Dendritic cell treated with granulocyte-macrophage colony-stimulating factor and Interleukin-4, amounts not matched to agents 40 ng/mL and 50 ng/mL, for 4 days (primary cell): ENCODE results near the gene CD58.

Experiments used
- H3K27ac Mint-ChIP-seq: one replicate; pipeline ENCODE4 v1.8.0; 2022; ENCODE audit warnings: mild to moderate bottlenecking, mixed read lengths
- H3K27me3 Mint-ChIP-seq: one replicate; pipeline ENCODE4 v1.8.0; 2022; ENCODE audit warnings: mild to moderate bottlenecking, mixed read lengths
- H3K36me3 Mint-ChIP-seq: one replicate; pipeline ENCODE4 v1.8.0; 2022; ENCODE audit warnings: low read depth, mixed read lengths
- H3K4me1 Mint-ChIP-seq: one replicate; pipeline ENCODE4 v1.8.0; 2022; ENCODE audit warnings: low read depth, mixed read lengths
- H3K4me3 Mint-ChIP-seq: one replicate; pipeline ENCODE4 v1.8.0; 2022; ENCODE audit warnings: mild to moderate bottlenecking, moderate library complexity, mixed read lengths
- H3K9me3 Mint-ChIP-seq: one replicate; pipeline ENCODE4 v1.8.0; 2022; ENCODE audit warnings: mixed read lengths
- intact Hi-C: fragments of 100-400 bp; cut with micrococcal nuclease; formaldehyde crosslinking; loops from one replicate; pipeline ENCODE4 v1.15.0; 2022

The CD58 gene

GRCh38 chr1:116497656-116498055, 73.2 kb downstream of the CD58 start:
- intact Hi-C loops: loop anchor here (5.0 to 10.0 kb wide), 3 partner anchors 120 to 1107 kb away; partner anchors contain the start of gene TENT5C
- Mint-ChIP-seq H3K27ac (peak overlapping the region; percentile 82), H3K4me1 (peaks cover 79% of the 10 kb centered on the region), H3K27me3 (no peaks in the 10 kb centered on the region), H3K4me3 (no peak overlapping the region), H3K9me3 (no peaks in the 10 kb centered on the region), H3K36me3 (peaks cover 20% of the 10 kb centered on the region)

- H3K36me3 Mint-ChIP-seq: peaks cover 12% of the 10 kb centered on the region
- H3K27me3 Mint-ChIP-seq: no peaks in the 10 kb centered on the region
- H3K4me3 Mint-ChIP-seq: no peak overlapping the region
- peaks cover 79% of the 10 kb centered on the region for H3K4me1 Mint-ChIP-seq
- peak overlapping the region; percentile 82 for H3K27ac Mint-ChIP-seq
- intact Hi-C loops: loop anchor here (5.0 to 10.0 kb wide), 3 partner anchors 120 to 1108 kb away; partner anchors contain the start of gene TENT5C
- no peaks in the 10 kb centered on the region for H3K9me3 Mint-ChIP-seq
Measured at GRCh38 chr1:116496898-116497297, 73.9 kb downstream of the CD58 start.

GRCh38 chr1:116496380-116496779, 74.4 kb downstream of the CD58 start:
- no peaks in the 10 kb centered on the region for H3K9me3 Mint-ChIP-seq
- H3K4me1 Mint-ChIP-seq: peaks cover 78% of the 10 kb centered on the region
- H3K27me3 Mint-ChIP-seq: no peaks in the 10 kb centered on the region
- intact Hi-C loops: loop anchor here (5.0 to 10.0 kb wide), 3 partner anchors 119 to 1108 kb away; partner anchors contain the start of gene TENT5C
- peak overlapping the region; percentile 82 for H3K27ac Mint-ChIP-seq
- H3K36me3 Mint-ChIP-seq: peaks cover 10% of the 10 kb centered on the region
- peak overlapping the region; percentile 2 for H3K4me3 Mint-ChIP-seq

GRCh38 chr1:116495535-116495934, 75.3 kb downstream of the CD58 start:
- no peaks in the 10 kb centered on the region for H3K9me3 Mint-ChIP-seq
- peaks cover 3% of the 10 kb centered on the region for H3K36me3 Mint-ChIP-seq
- H3K27ac Mint-ChIP-seq: peak overlapping the region; percentile 82
- H3K4me1 Mint-ChIP-seq: peaks cover 72% of the 10 kb centered on the region
- H3K27me3 Mint-ChIP-seq: no peaks in the 10 kb centered on the region
- intact Hi-C loops: loop anchor here (5.0 to 10.0 kb wide), 3 partner anchors 118 to 1109 kb away; partner anchors contain the start of gene TENT5C
- H3K4me3 Mint-ChIP-seq: no peak overlapping the region

GRCh38 chr1:116494745-116495144, 76.1 kb downstream of the CD58 start:
- no peaks in the 10 kb centered on the region for H3K9me3 Mint-ChIP-seq
- H3K27ac Mint-ChIP-seq: peak overlapping the region; percentile 36
- H3K4me1 Mint-ChIP-seq: peaks cover 76% of the 10 kb centered on the region
- intact Hi-C loops: loop anchor here (5.0 to 10.0 kb wide), 3 partner anchors 117 to 1110 kb away; partner anchors contain the start of gene TENT5C
- no peaks in the 10 kb centered on the region for H3K36me3 Mint-ChIP-seq
- no peaks in the 10 kb centered on the region for H3K27me3 Mint-ChIP-seq
- H3K4me3 Mint-ChIP-seq: no peak overlapping the region

- Mint-ChIP-seq H3K4me3 (no peak overlapping the region), H3K4me1 (peaks cover 80% of the 10 kb centered on the region), H3K36me3 (no peaks in the 10 kb centered on the region), H3K27me3 (no peaks in the 10 kb centered on the region), H3K9me3 (no peaks in the 10 kb centered on the region), H3K27ac (no peak overlapping the region)
- intact Hi-C loops: loop anchor here (10.0 kb wide), 1 partner anchor 1110 kb away; the partner anchor contains the start of gene TENT5C
Measured at GRCh38 chr1:116494353-116494692, 76.5 kb downstream of the CD58 start.

- Mint-ChIP-seq H3K4me1 (peaks cover 81% of the 10 kb centered on the region), H3K27me3 (no peaks in the 10 kb centered on the region), H3K9me3 (no peaks in the 10 kb centered on the region), H3K27ac (no peak overlapping the region), H3K4me3 (no peak overlapping the region), H3K36me3 (no peaks in the 10 kb centered on the region)
- intact Hi-C loops: loop anchor here (10.0 kb wide), 1 partner anchor 1111 kb away; the partner anchor contains the start of gene TENT5C
Measured at GRCh38 chr1:116493484-116494352, 77.1 kb downstream of the CD58 start.

- Mint-ChIP-seq H3K4me1 (peaks cover 75% of the 10 kb centered on the region), H3K36me3 (no peaks in the 10 kb centered on the region), H3K27me3 (no peaks in the 10 kb centered on the region), H3K9me3 (no peaks in the 10 kb centered on the region), H3K4me3 (no peak overlapping the region), H3K27ac (no peak overlapping the region)
- intact Hi-C loops: loop anchor here (10.0 kb wide), 1 partner anchor 1112 kb away; the partner anchor contains the start of gene TENT5C
Measured at GRCh38 chr1:116493036-116493435, 77.8 kb downstream of the CD58 start.

- Mint-ChIP-seq H3K27ac (no peak overlapping the region), H3K36me3 (no peaks in the 10 kb centered on the region), H3K4me3 (no peak overlapping the region), H3K4me1 (peaks cover 68% of the 10 kb centered on the region), H3K9me3 (no peaks in the 10 kb centered on the region), H3K27me3 (no peaks in the 10 kb centered on the region)
- intact Hi-C loops: loop anchor here (10.0 kb wide), 1 partner anchor 1112 kb away; the partner anchor contains the start of gene TENT5C
Measured at GRCh38 chr1:116492358-116492811, 78.4 kb downstream of the CD58 start.

GRCh38 chr1:116491700-116492357, 79.0 kb downstream of the CD58 start:
- intact Hi-C loops: loop anchor here (10.0 kb wide), 1 partner anchor 1113 kb away; the partner anchor contains the start of gene TENT5C
- Mint-ChIP-seq H3K4me1 (peaks cover 63% of the 10 kb centered on the region), H3K9me3 (no peaks in the 10 kb centered on the region), H3K36me3 (no peaks in the 10 kb centered on the region), H3K27me3 (no peaks in the 10 kb centered on the region), H3K4me3 (no peak overlapping the region), H3K27ac (no peak overlapping the region)

GRCh38 chr1:116490588-116490987, 80.2 kb downstream of the CD58 start:
- peak overlapping the region; percentile 2 for H3K27ac Mint-ChIP-seq
- no peaks in the 10 kb centered on the region for H3K9me3 Mint-ChIP-seq
- H3K4me1 Mint-ChIP-seq: peaks cover 50% of the 10 kb centered on the region
- intact Hi-C loops: loop anchor here (10.0 kb wide), 1 partner anchor 1114 kb away; the partner anchor contains the start of gene TENT5C
- H3K27me3 Mint-ChIP-seq: no peaks in the 10 kb centered on the region
- no peaks in the 10 kb centered on the region for H3K36me3 Mint-ChIP-seq
- no peak overlapping the region for H3K4me3 Mint-ChIP-seq

- Mint-ChIP-seq H3K27ac (no peak overlapping the region), H3K4me1 (peaks cover 37% of the 10 kb centered on the region), H3K27me3 (no peaks in the 10 kb centered on the region), H3K36me3 (no peaks in the 10 kb centered on the region), H3K9me3 (no peaks in the 10 kb centered on the region), H3K4me3 (no peak overlapping the region)
- intact Hi-C loops: loop anchor here (5.0 kb wide), 1 partner anchor 127 kb away; no protein-coding TSS in a partner anchor
Measured at GRCh38 chr1:116489231-116489697, 81.6 kb downstream of the CD58 start.

- Mint-ChIP-seq H3K36me3 (no peaks in the 10 kb centered on the region), H3K27ac (no peak overlapping the region), H3K4me1 (peaks cover 29% of the 10 kb centered on the region), H3K27me3 (no peaks in the 10 kb centered on the region), H3K9me3 (no peaks in the 10 kb centered on the region), H3K4me3 (no peak overlapping the region)
- intact Hi-C loops: loop anchor here (5.0 kb wide), 1 partner anchor 126 kb away; no protein-coding TSS in a partner anchor
Measured at GRCh38 chr1:116488071-116488470, 82.8 kb downstream of the CD58 start.
